KOPT-K1 (cell line): ENCODE data around the gene UCHL1.

Experiments used
- H3K27ac ChIP-seq: fragments of 200-600 bp; sonication (generic); 2 replicates; pipeline ENCODE4 v1.5.1; 2016; ENCODE audit warnings: antibody characterized with exemption, mild to moderate bottlenecking, low read depth, low read length; ENCODE audit not compliant: poor library complexity, severe bottlenecking
- H3K36me3 ChIP-seq: fragments of 200-600 bp; sonication (generic); 2 replicates; pipeline ENCODE4 v1.5.1; 2017; ENCODE audit warnings: antibody characterized with exemption, mild to moderate bottlenecking, low read length, moderate library complexity; ENCODE audit not compliant: insufficient read depth
- H3K9me3 ChIP-seq: fragments of 200-600 bp; sonication (generic); 2 replicates; pipeline ENCODE4 v1.5.1; 2017; ENCODE audit warnings: antibody characterized with exemption, low read length, mild to moderate bottlenecking; ENCODE audit not compliant: insufficient read depth, poor library complexity, severe bottlenecking

Gene UCHL1

DNA sequence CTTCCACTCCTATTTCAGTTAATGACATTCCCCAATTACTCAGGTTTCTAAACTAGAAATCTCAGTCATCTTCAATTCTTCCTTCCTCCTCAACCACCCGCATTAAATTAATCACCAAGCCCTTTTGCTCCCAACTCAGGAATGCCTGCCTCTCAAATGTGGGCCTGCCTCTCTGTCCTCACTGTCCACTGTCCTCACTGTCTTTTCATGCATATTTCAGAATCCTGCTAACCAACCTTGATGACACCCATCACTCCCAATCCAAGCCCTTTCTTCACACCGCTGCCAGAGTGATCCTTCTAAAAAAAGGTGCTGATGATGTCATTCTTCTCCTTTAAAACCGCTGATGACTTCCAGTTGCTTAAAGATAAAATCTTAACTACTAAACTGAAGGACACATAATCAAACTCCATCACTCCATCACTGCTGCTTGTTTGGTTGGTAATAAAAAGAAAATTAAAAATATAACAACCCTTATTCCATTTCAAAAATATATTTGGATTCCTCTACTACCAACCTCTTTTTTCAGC, 37.2 kb upstream of the UCHL1 start:
- Histone ChIP-seq H3K36me3 (no peaks in the 10 kb centered on the region), H3K27ac (no peak overlapping the region), H3K9me3 (no peaks in the 10 kb centered on the region)

DNA sequence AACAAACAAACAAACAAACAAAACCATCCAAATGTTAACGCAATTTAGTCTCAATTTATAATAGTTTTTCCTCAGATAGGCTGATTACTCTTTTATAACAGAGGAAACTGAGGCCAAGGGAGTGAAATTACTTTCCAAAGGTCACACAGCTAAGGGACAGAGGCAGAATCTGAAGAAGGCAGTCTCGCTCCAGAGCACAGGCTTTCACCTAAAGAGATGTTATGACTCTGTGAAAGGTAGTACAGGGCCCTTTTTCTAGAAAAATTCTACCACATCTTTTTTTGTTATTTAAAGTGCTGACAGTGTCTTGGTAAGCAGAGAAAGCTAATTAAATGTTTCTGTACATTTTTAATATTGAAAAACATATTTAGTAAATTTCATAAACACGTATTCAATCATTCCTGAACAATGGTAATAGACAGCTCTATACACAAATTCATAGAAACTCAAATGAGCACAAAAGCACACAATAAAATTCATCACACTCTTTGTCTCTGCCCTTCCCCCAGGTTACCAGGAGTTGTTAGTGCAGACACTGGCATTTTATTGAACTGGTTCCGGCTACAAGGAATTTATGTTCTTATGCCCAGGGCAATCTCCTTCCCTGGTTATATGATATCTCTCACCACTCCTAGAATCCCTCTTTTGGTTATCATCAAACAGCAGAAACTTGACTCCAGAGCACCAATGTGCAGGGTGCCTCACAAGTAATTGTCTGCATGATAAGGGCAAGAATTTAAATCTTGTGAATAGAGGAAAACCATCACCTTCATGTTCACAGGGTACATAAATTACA, 34.7 kb upstream of the UCHL1 start:
- H3K27ac ChIP-seq: no peak overlapping the region
- no peaks in the 10 kb centered on the region for H3K36me3 ChIP-seq
- no peaks in the 10 kb centered on the region for H3K9me3 ChIP-seq

DNA sequence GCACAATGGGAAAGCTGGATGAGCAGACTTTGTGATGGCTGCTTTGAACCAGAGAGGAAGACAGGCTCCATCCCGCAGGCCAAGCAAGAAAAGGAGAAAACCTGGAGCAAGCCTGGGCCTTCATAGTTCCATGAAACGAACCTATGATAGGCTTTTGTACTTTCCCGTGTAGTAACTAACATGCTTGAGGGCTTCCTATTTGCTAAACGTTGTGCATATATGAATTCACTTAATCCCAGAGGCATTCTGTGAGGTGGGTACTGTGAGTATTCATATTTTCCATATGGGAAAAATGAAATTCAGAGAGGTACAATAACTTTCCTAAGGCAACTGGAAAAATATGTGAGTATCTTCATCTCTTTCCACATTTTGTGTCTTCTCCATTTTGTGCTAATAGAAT, 28.8 kb upstream of the UCHL1 start:
- no peak overlapping the region for H3K27ac ChIP-seq
- no peaks in the 10 kb centered on the region for H3K36me3 ChIP-seq
- no peaks in the 10 kb centered on the region for H3K9me3 ChIP-seq

DNA sequence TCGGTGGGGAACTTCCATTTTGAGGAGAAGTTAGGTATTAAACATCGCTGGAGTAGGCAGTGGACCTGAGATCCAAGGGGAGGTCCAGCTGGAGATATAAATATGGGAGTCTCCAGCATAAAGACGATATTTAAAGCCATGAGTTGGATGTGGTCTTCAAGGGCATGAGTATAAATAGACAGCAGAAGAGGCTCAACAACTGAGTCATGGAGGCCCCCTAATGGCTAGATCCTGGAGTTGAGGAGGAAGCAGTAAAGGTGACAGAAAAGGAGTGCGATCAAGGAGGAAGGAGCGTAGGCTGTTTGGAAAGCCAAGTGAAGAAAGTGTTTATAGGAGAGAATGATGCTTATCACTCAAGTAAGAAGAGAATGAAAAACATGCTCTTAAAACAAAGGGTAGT, 24.3 kb upstream of the UCHL1 start:
- Histone ChIP-seq H3K27ac (no peak overlapping the region), H3K36me3 (no peaks in the 10 kb centered on the region), H3K9me3 (no peaks in the 10 kb centered on the region)

DNA sequence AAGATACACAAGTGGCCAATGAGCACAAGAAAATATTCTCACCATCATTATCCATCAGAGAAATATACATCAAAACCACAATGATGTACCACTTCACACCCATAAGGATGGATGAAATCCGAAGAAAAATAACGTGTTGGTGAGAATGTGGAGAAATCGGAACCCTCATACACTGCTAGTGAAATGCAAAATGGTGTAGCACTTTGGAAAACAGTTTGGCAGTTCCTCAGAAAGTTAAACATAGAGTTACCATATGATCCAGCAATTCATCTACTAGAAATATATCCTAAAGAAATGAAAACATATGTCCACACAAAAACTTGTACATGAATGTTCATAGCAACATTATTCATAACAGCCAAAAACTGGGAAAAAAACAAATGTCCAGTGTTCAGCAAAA, 23.9 kb upstream of the UCHL1 start:
- H3K27ac ChIP-seq: no peak overlapping the region

DNA sequence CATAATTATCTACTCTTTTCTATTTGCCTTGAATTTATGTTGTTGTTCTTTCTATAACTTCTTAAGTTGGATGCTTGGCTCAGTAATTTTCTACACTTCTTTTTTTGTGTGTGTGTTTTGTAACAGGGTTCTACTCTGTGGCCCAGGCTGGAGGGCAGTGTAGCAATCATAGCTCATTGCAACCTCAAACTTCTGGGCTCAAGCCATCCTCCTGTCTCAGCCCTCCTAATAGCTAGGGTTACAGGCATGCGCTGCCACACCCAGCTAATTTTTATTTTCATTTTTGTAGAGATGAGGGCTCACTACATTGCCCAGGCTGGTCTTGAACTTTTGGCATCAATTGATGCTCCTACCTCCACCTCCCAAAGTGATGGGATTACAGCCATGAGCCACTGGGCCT, 20.7 kb upstream of the UCHL1 start:
- Histone ChIP-seq H3K9me3 (no peaks in the 10 kb centered on the region), H3K27ac (no peak overlapping the region), H3K36me3 (no peaks in the 10 kb centered on the region)

More for the DNA sequence above, 23.9 kb upstream of the UCHL1 start:
- no peaks in the 10 kb centered on the region for H3K9me3 ChIP-seq
- no peaks in the 10 kb centered on the region for H3K36me3 ChIP-seq

DNA sequence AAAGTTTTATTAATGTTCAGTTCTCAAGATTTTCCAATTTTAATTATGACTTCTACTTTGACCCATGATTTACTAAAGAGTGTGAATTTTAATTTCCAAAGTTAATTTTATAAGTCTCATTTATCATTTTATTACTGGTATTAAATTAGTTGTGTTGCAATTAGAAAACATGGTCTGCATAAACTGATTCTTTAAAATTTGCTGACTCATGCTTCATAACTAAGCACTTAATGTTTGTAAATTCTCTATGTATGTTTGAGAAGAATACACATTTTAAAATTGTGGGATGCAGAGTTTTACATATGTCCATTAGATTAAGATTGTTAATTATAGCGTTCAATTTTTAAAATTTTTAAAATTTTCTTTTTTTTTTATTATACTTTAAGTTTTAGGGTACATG, 20.2 kb upstream of the UCHL1 start:
- H3K27ac ChIP-seq: no peak overlapping the region
- no peaks in the 10 kb centered on the region for H3K36me3 ChIP-seq
- H3K9me3 ChIP-seq: no peaks in the 10 kb centered on the region

DNA sequence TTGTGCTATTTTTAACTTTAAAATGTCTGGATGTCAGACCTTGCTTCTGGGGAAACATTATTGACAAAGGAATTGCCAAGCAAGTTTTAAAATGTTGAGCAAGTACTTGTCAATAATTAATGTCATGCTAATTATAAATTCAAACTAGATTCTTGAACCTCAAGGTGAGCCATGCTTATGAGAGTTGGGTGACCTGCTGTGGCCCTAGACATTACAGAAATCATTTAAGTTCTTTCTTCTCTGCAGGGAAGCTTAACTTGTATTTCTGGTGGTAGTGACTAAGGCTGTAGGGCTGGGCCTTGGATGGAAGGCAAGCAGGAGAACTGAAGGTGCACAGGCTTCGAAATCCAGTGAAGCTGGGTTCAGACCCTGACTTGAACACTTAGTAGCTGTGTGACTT, 14.8 kb upstream of the UCHL1 start:
- Histone ChIP-seq H3K27ac (no peak overlapping the region), H3K36me3 (no peaks in the 10 kb centered on the region), H3K9me3 (no peaks in the 10 kb centered on the region)

DNA sequence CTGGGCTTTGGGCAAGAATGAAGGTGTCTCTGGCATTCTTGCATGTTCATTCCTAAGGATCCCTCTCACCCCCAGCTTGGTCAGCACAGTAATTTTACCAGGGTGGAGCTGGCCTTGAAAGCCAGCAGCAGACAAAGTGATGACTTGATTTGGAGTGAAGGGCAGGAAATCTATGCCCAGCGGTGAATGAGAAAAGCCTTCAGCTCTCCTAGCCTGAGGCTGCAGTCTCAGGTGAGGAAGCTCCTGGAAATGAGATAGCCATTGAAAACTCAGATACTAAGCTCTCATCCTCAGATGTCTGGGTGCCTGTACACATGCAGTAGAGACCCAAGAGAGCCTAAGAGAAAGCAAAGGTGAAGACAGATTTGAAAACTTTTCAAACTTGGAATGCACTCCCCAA, 10.7 kb upstream of the UCHL1 start:
- Histone ChIP-seq H3K9me3 (no peaks in the 10 kb centered on the region), H3K36me3 (no peaks in the 10 kb centered on the region), H3K27ac (no peak overlapping the region)

DNA sequence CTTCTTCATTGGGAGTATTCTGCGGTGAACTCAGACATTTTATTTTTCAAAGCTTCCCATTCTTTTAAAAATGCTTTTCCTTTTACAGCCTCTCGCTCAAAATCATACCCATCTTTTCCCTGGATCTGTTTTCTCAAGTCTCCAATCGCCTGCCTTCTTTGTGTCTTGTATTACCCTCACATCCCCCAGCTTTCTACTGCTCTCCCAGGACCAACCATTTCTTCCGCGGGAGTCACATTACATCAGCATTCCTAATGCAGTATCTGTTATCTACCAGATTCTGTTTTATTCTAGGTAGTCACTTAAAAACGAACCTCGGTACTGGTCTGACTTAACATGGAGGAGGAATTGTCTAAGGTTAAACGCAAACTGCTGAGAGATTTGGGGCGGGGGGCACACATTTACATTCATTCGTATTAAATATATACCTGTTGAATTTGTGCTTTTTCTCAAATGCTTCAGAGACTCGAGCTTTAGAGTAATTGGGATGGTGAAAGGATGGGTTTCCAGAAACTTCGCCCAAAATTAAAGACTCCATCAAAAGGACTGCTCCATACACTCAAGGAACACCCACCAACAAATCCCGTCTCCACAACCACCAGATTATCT, 493 bp upstream of the UCHL1 start:
- H3K27ac ChIP-seq: no peak overlapping the region
- H3K9me3 ChIP-seq: no peaks in the 10 kb centered on the region
- no peaks in the 10 kb centered on the region for H3K36me3 ChIP-seq

DNA sequence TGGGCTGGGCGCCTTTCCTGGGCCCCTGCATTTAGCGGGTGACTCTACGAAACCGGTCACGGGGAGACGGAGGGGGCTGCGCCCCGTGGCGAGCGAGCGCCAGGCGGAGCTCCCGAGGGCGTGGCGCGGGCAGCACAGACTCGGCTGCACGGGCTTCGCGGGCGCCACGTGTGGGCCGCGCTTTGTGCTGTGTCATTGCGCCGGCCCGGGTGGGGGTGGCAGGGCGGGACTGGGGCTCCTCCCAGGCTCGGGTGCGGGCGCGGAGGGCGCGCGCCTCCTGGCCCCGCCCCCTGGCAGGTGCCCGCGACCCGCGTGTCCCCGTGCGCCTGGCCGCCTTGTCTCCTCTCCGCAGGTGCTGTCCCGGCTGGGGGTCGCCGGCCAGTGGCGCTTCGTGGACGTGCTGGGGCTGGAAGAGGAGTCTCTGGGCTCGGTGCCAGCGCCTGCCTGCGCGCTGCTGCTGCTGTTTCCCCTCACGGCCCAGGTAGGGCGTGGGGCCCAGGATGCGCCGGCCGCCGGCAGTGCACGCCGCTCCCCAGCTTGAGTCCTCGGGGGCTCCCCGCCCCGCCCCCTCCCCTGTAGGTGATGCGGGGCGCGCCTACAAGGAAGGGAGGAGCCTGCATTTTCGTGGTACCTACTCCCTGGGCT, 651 bp downstream of the UCHL1 start:
- no peak overlapping the region for H3K27ac ChIP-seq
- no peaks in the 10 kb centered on the region for H3K36me3 ChIP-seq
- H3K9me3 ChIP-seq: no peaks in the 10 kb centered on the region

DNA sequence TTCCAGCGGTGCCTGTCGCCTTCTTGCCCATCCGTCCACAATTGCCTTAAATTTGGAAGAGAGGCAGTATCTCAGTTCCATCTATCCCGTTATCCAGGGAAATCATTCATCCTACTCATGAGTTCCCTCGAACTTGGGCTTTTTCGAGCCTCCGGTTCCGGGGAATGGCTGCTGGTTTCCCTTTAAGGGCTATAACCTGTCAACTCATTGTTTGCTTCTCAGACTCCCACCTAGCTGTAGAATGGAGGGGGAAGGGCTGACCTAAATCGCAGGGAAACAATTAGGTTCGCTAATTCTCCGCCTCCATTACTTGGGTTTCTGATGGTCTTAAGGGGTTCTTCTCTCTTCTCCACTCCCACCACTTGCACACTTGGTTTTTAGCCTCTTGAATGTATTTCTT, 1.2 kb downstream of the UCHL1 start:
- H3K9me3 ChIP-seq: no peaks in the 10 kb centered on the region
- no peak overlapping the region for H3K27ac ChIP-seq
- no peaks in the 10 kb centered on the region for H3K36me3 ChIP-seq

DNA sequence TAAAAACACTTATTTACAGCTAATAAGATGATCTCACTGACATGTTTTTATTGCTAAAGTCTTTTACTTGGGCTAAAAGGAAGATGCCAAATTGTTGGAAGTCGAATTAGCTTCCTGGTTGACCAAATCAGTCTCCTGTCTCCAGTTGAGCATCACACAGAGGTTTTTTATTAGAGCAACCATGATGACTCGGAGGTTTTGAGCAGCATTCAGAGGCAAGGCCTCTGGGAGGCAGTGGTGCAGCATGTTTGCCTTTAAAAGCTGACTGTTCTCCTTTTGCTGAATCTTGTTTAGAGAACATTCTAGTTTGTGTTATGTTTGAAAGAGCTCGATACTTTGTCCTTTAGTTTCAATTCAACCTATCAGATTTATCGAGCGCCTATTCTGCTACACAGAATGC, 2.1 kb downstream of the UCHL1 start:
- Histone ChIP-seq H3K36me3 (no peaks in the 10 kb centered on the region), H3K9me3 (no peaks in the 10 kb centered on the region), H3K27ac (no peak overlapping the region)

DNA sequence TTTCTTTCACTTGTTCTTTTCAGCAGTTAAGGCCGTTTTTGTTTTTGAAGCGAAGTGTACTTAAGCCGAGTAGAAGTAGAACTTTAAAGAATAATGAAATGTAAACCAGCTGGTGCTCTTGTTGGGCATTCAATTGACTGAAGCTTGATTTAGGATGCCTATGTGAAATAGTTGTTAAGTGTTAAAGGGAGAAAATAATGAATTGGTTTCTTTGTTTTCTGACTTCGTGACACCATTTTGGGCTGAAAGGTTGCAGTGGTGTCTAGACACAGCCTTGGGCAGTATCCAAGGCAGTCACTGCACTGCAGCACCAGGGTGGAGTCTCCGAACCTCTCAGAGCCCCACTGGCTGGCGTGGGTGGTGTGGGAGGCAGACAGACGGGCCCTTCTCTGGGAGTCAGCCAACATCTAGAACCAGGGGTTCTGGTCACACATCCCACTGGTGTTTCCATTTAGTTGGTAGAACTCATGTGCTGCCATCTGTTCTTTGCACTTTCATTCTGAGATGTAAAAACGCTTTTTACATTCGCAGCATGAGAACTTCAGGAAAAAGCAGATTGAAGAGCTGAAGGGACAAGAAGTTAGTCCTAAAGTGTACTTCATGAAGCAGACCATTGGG, 3.5 kb downstream of the UCHL1 start:
- Histone ChIP-seq H3K36me3 (no peaks in the 10 kb centered on the region), H3K9me3 (no peaks in the 10 kb centered on the region), H3K27ac (no peak overlapping the region)

DNA sequence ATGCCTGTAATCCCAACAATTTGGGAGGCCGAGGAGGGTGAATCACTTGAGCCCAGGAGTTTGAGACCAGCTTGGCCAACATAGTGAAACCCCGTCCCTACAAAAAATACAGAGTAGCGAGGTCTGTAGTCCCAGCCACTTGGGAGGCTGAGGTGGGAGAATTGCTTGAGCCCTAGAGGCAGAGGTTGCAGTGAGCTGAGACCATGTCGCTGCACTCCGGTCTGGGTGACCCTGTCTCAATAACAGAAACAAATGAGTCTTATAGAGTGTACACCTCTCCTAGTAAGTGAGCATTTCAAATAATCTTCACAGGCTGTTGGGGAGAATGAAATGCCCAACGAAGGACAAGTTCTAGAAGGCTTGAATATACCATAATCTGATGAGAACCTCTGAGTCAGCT, 5.5 kb downstream of the UCHL1 start:
- no peaks in the 10 kb centered on the region for H3K9me3 ChIP-seq
- H3K27ac ChIP-seq: no peak overlapping the region
- H3K36me3 ChIP-seq: no peaks in the 10 kb centered on the region
